GM12878 (cell line): ENCODE data around the gene GRN. TPM values are rescaled to one million over a fixed set of nuclear protein-coding genes. Genes with fewer than 3 reads are reported as not detected.

Source experiments
- ATAC-seq: fragments of 200-7000 bp; cut with Tn5 transposase; 3 replicates; pipeline ENCODE4 v1.9.1; 2020; ENCODE audit warnings: mild to moderate bottlenecking, moderate library complexity
- BruUV-seq: library from RNA; stranded (reverse); fragments of 400-500 nt; replicated peaks from 2 replicates; lab custom pipeline; 2021; lab: Mats Ljungman, UMichigan
- CTCF ChIA-PET: fragments of 300-600 bp; sonication (Branson Sonifier 250); formaldehyde crosslinking; extraction: SDS; loops from one replicate; lab custom pipeline; 2021; ENCODE audit warnings: inconsistent platforms; lab: Yijun Ruan, JAX
- POLR2A ChIA-PET: fragments of 350-600 bp; formaldehyde crosslinking; extraction: SDS; loops from one replicate; lab custom pipeline; 2021; ENCODE audit warnings: inconsistent platforms; lab: Charles Lee
- RAD21 ChIA-PET: fragments of 300-600 bp; sonication (Branson Sonifier 250); formaldehyde crosslinking; loops from one replicate; lab custom pipeline; 2023; ENCODE audit warnings: antibody characterized with exemption; ENCODE audit not compliant: unreplicated experiment; lab: Charles Lee
- SMC1A ChIA-PET: fragments of 300-600 bp; sonication (Branson Sonifier 250); formaldehyde crosslinking; loops from one replicate; lab custom pipeline; 2023; ENCODE audit not compliant: unreplicated experiment, uncharacterized antibody; lab: Charles Lee
- DNase-seq: peaks from one replicate; pipeline ENCODE4 v3.0.0-alpha.2; 2011; ENCODE audit warnings: low read depth, low spot score
- FAIRE-seq: peaks from 3 replicates; lab custom pipeline; 2011; peaks lifted over from hg19 to GRCh38; lab: Jason Lieb, UNC
- H2AFZ ChIP-seq: 2 replicates; pipeline ENCODE4 v1.6.0; 2011; ENCODE audit warnings: low read depth, low read length, control low read depth; ENCODE audit not compliant: control insufficient read depth
- H3K27ac ChIP-seq: 2 replicates; pipeline ENCODE4 v1.5.1; 2011; ENCODE audit warnings: control low read depth; ENCODE audit not compliant: control insufficient read depth, insufficient read depth
- H3K27me3 ChIP-seq, 2 experiments: replicated peaks in 1 of 2; 2 replicates each; pipeline versions ENCODE4 v1.6.0 to v1.6.1; 2011; ENCODE audit warnings: low read length in 1 of 2; ENCODE audit not compliant: control insufficient read depth in 2 of 2, insufficient read depth in 2 of 2
- H3K36me3 ChIP-seq, 2 experiments: 2 replicates each; pipeline ENCODE4 v1.5.1; 2011; ENCODE audit warnings: low read length in 1 of 2; ENCODE audit not compliant: control insufficient read depth in 2 of 2, insufficient read depth in 2 of 2
- H3K4me1 ChIP-seq: 2 replicates; pipeline ENCODE4 v1.6.1; 2011; ENCODE audit warnings: mild to moderate bottlenecking, low read length, moderate library complexity, mixed read lengths; ENCODE audit not compliant: control insufficient read depth, insufficient read depth
- H3K4me2 ChIP-seq: 2 replicates; pipeline ENCODE4 v1.6.0; 2011; ENCODE audit warnings: control low read depth; ENCODE audit not compliant: control insufficient read depth, insufficient read depth
- H3K4me3 ChIP-seq: fragments of 200-600 bp; sonication (generic); 2 replicates; pipeline ENCODE4 v1.5.1; 2016
- H3K79me2 ChIP-seq: 2 replicates; pipeline ENCODE4 v1.6.0; 2011; ENCODE audit warnings: low read length; ENCODE audit not compliant: control insufficient read depth, insufficient read depth
- H3K9ac ChIP-seq: 2 replicates; pipeline ENCODE4 v1.8.0; 2011; ENCODE audit warnings: low read length, control low read depth, mixed read lengths; ENCODE audit not compliant: control insufficient read depth, insufficient read depth
- H3K9me3 ChIP-seq: replicated peaks from 3 replicates; pipeline ENCODE4 v1.5.1; 2011; ENCODE audit warnings: mild to moderate bottlenecking, low read length; ENCODE audit not compliant: control insufficient read depth, insufficient read depth
- H4K20me1 ChIP-seq: 2 replicates; pipeline ENCODE4 v1.6.0; 2011; ENCODE audit not compliant: control insufficient read depth, insufficient read depth
- CBX5 ChIP-seq: sonication (generic); IDR thresholded peaks from 2 replicates; pipeline ENCODE4 v1.6.1; 2016; ENCODE audit warnings: low read depth, moderate library complexity, mild to moderate bottlenecking, inconsistent platforms
- CHD1 ChIP-seq: IDR thresholded peaks from 2 replicates; pipeline ENCODE4 v1.6.1; 2012; ENCODE audit warnings: low read depth, low read length, improper control_type of control experiment
- GABPA ChIP-seq: IDR thresholded peaks from 2 replicates; pipeline ENCODE4 v1.6.1; 2014; ENCODE audit warnings: antibody characterized with exemption, low read depth, mild to moderate bottlenecking, inconsistent platforms
- IKZF1 ChIP-seq: fragments of 450-650 bp; conservative IDR thresholded peaks from 2 replicates; pipeline ENCODE4 v1.6.1; 2017; ENCODE audit warnings: antibody characterized with exemption, mild to moderate bottlenecking
- MTA3 ChIP-seq: IDR thresholded peaks from 2 replicates; pipeline ENCODE4 v1.6.1; 2012; ENCODE audit warnings: low read length, inconsistent platforms, borderline replicate concordance
- MYB ChIP-seq: fragments of 150-350 bp; IDR thresholded peaks from 2 replicates; pipeline ENCODE4 v1.6.1; 2014; ENCODE audit warnings: mild to moderate bottlenecking, low read depth, low read length, borderline replicate concordance
- MYC ChIP-seq: IDR thresholded peaks from 2 replicates; pipeline ENCODE4 v1.6.1; 2011; ENCODE audit warnings: mild to moderate bottlenecking, low read length, moderate library complexity, inconsistent platforms; ENCODE audit not compliant: insufficient read depth, insufficient replicate concordance, insufficient read length, severe bottlenecking
- NR2C2 ChIP-seq: IDR thresholded peaks from 2 replicates; pipeline ENCODE4 v1.6.1; 2011; ENCODE audit warnings: borderline replicate concordance, low read depth; ENCODE audit not compliant: control insufficient read depth, insufficient read length
- PAX5 ChIP-seq: IDR thresholded peaks from 2 replicates; pipeline ENCODE4 v1.6.1; 2011; ENCODE audit warnings: low read depth, low read length, borderline replicate concordance
- RAD51 ChIP-seq: fragments of 450-650 bp; IDR thresholded peaks from 2 replicates; pipeline ENCODE4 v1.6.1; 2016; ENCODE audit warnings: moderate library complexity, mild to moderate bottlenecking, inconsistent platforms
- RBBP5 ChIP-seq: fragments of 200-600 bp; sonication (generic); conservative IDR thresholded peaks from 2 replicates; pipeline ENCODE4 v1.6.1; 2016
- SIN3A ChIP-seq: IDR thresholded peaks from 2 replicates; pipeline ENCODE4 v1.6.1; 2012; ENCODE audit warnings: low read depth, low read length, improper control_type of control experiment
- SREBF2 ChIP-seq: IDR thresholded peaks from 2 replicates; pipeline ENCODE4 v1.6.1; 2012; ENCODE audit warnings: mild to moderate bottlenecking, low read length
- ZBTB4 ChIP-seq: fragments of 450-650 bp; formaldehyde crosslinking; IDR thresholded peaks from 2 replicates; pipeline ENCODE4 v1.4.0; 2022; ENCODE audit warnings: mild to moderate bottlenecking, moderate library complexity
- WGBS: methylation state at CpG from one replicate; pipeline ENCODE4 v1.1.6; 2016; ENCODE audit warnings: low lambda C conversion rate; ENCODE audit not compliant: insufficient replicate concordance, insufficient coverage; ENCODE audit errors: missing lambda C conversion rate; 5-methylcytosine and 5-hydroxymethylcytosine counted together
- in situ Hi-C: fragments of 300-500 bp; cut with MboI; formaldehyde crosslinking; loops from 9 replicates; pipeline ENCODE4 v1.14.3; 2018; ENCODE audit warnings: mixed read lengths
- intact Hi-C: fragments of 100-400 bp; cut with micrococcal nuclease; formaldehyde crosslinking; loops from one replicate; pipeline ENCODE4 v1.14.2; 2022; ENCODE audit not compliant: unreplicated experiment
- polyA plus RNA-seq, 11 experiments: library from polyadenylated mRNA; depleted of rRNA in 4 of 11; unstranded in 6 of 11; stranded (reverse) in 5 of 11; fragments of >200 nt; fragmentation: Nextera tagmentation in 4 of 11; fragmentation: Illumina TruSeq in 1 of 11; extraction: Ambion mirVana in 4 of 11; extraction: Trizol in 1 of 11; gene quantifications; 1 replicate in 1 of 11; 2 replicates in 10 of 11; pipeline versions ENCODE4 v1.2.1 to v1.2.3, GENCODE V29; 2011 to 2016; ENCODE audit warnings: inconsistent platforms in 2 of 11, missing spikeins in 2 of 11, low read depth in 1 of 11
- total RNA-seq, 4 experiments: library from RNA; depleted of rRNA in 3 of 4; stranded (reverse); fragments of >200 nt in 3 of 4; fragmentation: Illumina TruSeq in 1 of 4; extraction: Trizol in 1 of 4; gene quantifications; 2 replicates each; pipeline versions ENCODE4 v1.2.1 to v1.2.3, GENCODE V29; 2013 to 2021

The GRN gene
- total and polyA plus RNA-seq, 10 of the 15 experiments (the other 5 are each of a cell fraction or from before 2014, with no cell fraction given) = 22.3 to 389 (median 139) TPM

GRCh38 chr17:44334315-44334714, 10.8 kb upstream of the GRN start:
- H3K4me2 ChIP-seq = no peak overlapping the region
- H2AFZ ChIP-seq = no peak overlapping the region
- intact Hi-C loops (no loop called here), in situ Hi-C loops (no loop called here)
- H3K27ac ChIP-seq = no peak overlapping the region
- FAIRE-seq (no peak), DNase-seq (no peak), ATAC-seq (no peak)
- H3K27me3 ChIP-seq = no peaks in the 10 kb centered on the region
- no peaks in the 10 kb centered on the region for H3K36me3 ChIP-seq
- H3K79me2 ChIP-seq = no peaks in the 10 kb centered on the region
- SMC1A ChIA-PET = interaction anchor here (1.0 to 1.6 kb wide), 3 partner anchors 14 to 189 kb away, joined by 3 to 5 read pairs (median 3); no protein-coding TSS in a partner anchor
- BruUV-seq = no TSS peak
- RAD21 ChIA-PET = interaction anchor here (1.0 to 2.0 kb wide), 3 partner anchors 11 to 125 kb away, joined by 3 to 8 read pairs (median 3); no protein-coding TSS in a partner anchor
- POLR2A ChIA-PET = interaction anchor here (0.9 kb wide), 2 partner anchors 10 to 11 kb away, joined by 3 to 4 read pairs; partner anchors contain the start of gene GRN
- WGBS = 11% methylated on average over 2 of the region's 2 CpGs
- H4K20me1 ChIP-seq = no peaks in the 10 kb centered on the region
- no peak overlapping the region for H3K9ac ChIP-seq
- H3K4me3 ChIP-seq = no peak overlapping the region
- H3K9me3 ChIP-seq = no peaks in the 10 kb centered on the region
- H3K4me1 ChIP-seq = peaks cover 6% of the 10 kb centered on the region
- CTCF ChIA-PET = interaction anchor here (0.8 to 9.1 kb wide), 4 partner anchors 12 to 133 kb away, joined by 3 to 154 read pairs (median 5); partner anchors contain the start of gene GRN
- TF ChIP-seq SIN3A (no peak), MYB (no peak), RAD51 (no peak), SREBF2 (no peak), ZBTB4 (CRISPR knock-in tag) (no peak), PAX5 (no peak), IKZF1 (no peak), MYC (no peak), GABPA (no peak), MTA3 (no peak), RBBP5 (no peak), CBX5 (no peak), NR2C2 (no peak), CHD1 (no peak)
